Fibroblast of the aortic adventitia (primary cell): Measurements from ENCODE around the gene EXOSC5. TPM values are rescaled to one million over a fixed set of nuclear protein-coding genes. Genes with fewer than 3 reads are reported as not detected.

Experiments
- DNase-seq: peaks from one replicate; pipeline ENCODE4 v3.0.0-alpha.2; 2010; ENCODE audit warnings: low read depth
- H3K4me3 ChIP-seq: 2 replicates; pipeline ENCODE4 v1.5.1; 2011; ENCODE audit warnings: low read depth, mild to moderate bottlenecking, control low read depth, low read length, moderate library complexity
- total RNA-seq: library from RNA; depleted of rRNA; stranded (reverse); fragments of >200 nt; gene quantifications from 2 replicates; pipeline ENCODE4 v1.2.3, GENCODE V29; 2012; ENCODE audit warnings: low replicate concordance
- TF ChIP-seq, protein P1 (sequence below): IDR thresholded peaks from 2 replicates; pipeline ENCODE4 v1.5.1; 2011; ENCODE audit warnings: mild to moderate bottlenecking, low read length, control low read depth, inconsistent platforms; ENCODE audit not compliant: insufficient read depth

The EXOSC5 gene
- total RNA-seq, 1 donor: 12.1 TPM

DNA sequence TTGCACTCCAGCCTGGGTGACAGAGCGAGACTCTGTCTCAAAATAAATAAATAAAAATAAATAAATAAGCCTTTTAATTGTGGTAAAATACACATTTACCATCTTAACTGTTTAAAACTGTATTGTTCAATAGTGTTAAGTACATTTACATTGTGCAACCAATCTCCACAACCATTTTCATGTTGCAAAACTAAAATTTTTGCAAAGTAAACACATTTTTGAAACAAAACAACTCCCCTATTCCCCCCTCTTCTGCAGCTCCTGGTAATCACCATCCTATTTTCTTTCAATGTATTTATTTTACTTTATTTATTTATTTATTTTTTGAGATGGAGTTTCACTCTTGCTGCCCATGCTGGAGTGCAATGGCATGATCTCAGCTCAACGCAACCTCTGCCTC, 27.4 kb downstream of the EXOSC5 start:
- TF ChIP-seq, protein P1, sequence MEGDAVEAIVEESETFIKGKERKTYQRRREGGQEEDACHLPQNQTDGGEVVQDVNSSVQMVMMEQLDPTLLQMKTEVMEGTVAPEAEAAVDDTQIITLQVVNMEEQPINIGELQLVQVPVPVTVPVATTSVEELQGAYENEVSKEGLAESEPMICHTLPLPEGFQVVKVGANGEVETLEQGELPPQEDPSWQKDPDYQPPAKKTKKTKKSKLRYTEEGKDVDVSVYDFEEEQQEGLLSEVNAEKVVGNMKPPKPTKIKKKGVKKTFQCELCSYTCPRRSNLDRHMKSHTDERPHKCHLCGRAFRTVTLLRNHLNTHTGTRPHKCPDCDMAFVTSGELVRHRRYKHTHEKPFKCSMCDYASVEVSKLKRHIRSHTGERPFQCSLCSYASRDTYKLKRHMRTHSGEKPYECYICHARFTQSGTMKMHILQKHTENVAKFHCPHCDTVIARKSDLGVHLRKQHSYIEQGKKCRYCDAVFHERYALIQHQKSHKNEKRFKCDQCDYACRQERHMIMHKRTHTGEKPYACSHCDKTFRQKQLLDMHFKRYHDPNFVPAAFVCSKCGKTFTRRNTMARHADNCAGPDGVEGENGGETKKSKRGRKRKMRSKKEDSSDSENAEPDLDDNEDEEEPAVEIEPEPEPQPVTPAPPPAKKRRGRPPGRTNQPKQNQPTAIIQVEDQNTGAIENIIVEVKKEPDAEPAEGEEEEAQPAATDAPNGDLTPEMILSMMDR: no peak
- DNase-seq: no peak
- H3K4me3 ChIP-seq: no peak overlapping the region

DNA sequence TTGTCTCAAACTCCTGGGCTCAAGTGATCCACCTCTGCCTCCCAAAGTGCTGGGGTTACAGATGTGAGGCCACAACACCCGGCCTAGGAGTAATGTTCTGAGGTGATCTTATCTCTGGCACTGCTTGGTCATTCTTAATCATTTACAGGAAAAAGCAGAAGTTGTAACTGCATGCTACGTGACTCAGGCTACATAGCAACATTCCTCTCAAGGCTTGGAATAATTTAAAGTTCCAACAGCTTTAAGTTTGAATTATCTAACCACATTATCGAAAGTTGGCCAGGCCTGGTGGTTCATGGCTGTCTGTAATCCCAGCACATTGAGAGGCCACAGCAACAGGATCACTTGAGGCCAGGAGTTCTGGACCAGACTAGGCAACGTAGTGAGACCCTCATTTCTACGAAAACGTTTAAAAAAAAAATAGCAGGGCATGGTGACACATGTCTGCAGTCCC, 29.3 kb downstream of the EXOSC5 start:
- peak; percentile 96 for DNase-seq
- TF ChIP-seq, protein P1: no peak
- no peak overlapping the region for H3K4me3 ChIP-seq

DNA sequence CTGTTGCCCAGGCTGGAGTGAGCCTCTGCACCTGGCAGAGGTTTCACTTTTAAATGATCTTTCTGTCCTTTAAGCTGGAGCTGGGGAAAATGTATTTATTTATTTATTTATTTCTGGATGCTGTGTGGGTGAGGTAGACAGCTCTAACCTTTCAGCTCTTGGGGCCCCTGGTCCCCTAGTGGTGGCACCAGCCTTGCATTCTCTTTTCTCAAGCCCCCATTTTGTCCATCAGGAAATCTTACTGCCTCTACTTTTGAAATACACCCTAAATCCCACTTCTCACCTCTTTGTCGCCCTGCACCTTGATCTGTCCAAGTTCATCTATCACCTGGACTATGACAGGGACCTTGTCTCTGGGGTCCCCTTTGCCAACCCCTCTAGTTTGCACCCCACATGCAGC, 31.1 kb downstream of the EXOSC5 start:
- TF ChIP-seq, protein P1: peak; percentile 29
- no peak for DNase-seq
- H3K4me3 ChIP-seq: no peak overlapping the region

DNA sequence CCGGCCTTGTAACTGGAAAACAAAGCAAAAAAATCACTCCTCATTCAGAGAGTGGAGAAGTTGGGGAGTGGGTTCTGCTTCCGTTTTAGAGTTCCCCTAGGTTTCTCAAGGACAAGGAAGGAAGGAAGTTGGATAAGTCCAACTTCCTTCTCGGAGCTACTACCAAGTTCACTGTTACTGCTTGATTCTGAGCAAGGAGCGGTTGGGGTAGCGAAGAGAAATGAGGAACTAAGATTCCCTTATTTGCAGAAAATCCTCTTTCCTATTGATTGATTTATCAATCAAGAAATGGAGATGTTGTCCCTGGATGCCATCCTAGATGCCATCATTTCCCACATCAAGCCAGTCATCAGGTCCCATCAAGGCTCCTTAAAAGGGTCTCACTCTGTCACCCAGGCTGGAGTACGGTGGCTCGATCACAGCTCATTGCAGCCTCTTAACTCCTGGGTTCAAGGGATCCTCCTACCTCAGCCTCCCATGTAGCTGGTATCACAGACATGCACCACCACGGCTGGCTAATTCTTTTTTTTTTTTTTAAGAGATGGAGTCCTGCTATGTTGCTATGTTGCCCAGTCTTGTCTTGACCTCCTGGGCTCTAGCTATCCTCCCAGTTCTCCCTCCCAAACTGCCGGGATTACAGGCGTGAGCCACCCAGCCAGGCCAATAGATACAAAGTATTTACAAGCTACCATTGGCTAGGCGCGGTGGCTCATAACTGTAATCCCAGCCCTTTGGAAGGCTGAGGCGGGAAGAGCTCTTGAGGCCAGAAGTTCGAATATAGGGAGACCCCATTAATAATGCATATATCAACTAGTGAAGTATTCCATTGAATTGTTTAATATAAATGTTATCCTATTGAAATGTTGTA, 32.4 kb downstream of the EXOSC5 start:
- DNase-seq: no peak
- TF ChIP-seq, protein P1: no peak
- peak overlapping the region; percentile 94 for H3K4me3 ChIP-seq

DNA sequence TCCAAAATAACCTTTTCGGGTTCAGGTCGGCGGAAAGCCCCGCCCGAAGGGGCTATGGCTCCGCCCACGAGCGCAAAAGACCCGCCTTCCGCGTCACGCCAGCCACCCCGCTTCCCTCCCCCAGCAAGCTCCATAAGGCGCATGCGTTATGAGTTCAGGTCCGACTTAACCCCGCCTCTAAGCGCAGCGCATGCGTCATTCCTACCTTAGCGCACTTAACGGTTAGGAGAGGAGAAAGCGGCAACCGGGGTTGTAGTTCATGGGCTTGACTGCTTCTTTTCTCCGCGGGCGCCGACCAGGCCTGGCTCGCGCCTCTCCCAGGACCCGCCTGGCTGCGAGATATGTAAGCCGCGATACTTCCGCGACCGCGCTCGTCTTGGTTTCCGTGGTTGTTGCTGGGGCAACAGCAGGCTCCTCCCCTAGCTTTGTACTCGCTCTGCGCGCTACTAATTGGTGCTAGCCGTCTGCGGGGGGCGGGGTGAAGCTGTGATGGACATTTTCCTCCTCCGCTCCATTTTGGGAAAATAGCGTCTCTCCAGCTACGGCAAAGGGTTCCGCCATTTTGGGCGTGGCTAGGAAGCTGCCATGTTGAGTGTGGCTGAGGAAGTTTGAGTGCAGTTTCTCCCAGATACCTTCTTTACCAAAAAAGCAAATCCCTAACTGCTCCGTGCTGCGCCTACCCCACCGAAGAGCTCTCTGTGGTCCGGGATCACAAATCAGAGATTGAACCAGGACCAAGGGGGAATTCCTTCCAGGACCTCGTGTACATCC, 33.2 kb downstream of the EXOSC5 start, which contains the start of gene B9D2:
TSS of gene B9D2 (minus strand) at position 397 of the 771 bp plus-strand sequence. CDS start 630 bp downstream, outside the sequence.
- TF ChIP-seq, protein P1: no peak
- peak; percentile 99 for DNase-seq
- H3K4me3 ChIP-seq: peak within 1 kb of the TSS; percentile 94

DNA sequence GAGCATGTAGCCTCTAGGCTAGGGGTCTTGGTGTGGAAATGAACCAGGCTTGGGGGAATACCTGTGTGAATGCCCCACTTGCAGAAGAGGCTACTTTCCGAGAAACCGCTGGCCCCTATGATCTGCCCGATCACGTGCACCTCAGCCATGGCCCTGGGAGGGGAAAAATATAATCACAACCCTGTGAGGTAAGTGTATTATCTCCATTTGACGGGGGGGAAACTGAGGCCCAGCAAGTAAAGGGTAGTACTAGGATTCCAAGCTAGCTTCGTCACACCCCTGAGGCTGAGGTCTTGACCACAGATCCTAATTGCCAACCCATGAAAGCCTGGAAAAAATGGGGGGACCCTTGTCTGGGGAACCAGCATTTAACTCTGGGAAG, 33.8 kb downstream of the EXOSC5 start:
- H3K4me3 ChIP-seq: peak overlapping the region; percentile 94
- TF ChIP-seq, protein P1: no peak
- no peak for DNase-seq
